PC-3 (cell line): ENCODE data around the gene CCDC82. TPM values are rescaled to one million over a fixed set of nuclear protein-coding genes. Genes with fewer than 3 reads are reported as not detected.

Experiments used
- ATAC-seq: fragments of 200-7000 bp; cut with Tn5 transposase; 2 replicates; pipeline ENCODE4 v1.9.1; 2020; ENCODE audit warnings: mild to moderate bottlenecking, moderate library complexity
- BruUV-seq: library from RNA; stranded (reverse); fragments of 400-500 nt; replicated peaks from 2 replicates; lab custom pipeline; 2021; lab: Mats Ljungman, UMichigan
- CTCF ChIA-PET: fragments of 300-600 bp; sonication (Branson Sonifier 250); formaldehyde crosslinking; loops from one replicate; lab custom pipeline; 2022; ENCODE audit warnings: antibody characterized with exemption; lab: Charles Lee
- POLR2A ChIA-PET: fragments of 300-600 bp; sonication (Branson Sonifier 250); formaldehyde crosslinking; loops from one replicate; lab custom pipeline; 2022; ENCODE audit warnings: antibody characterized with exemption; ENCODE audit not compliant: unreplicated experiment; lab: Charles Lee
- DNase-seq: peaks from one replicate; pipeline ENCODE4 v3.0.0-alpha.2; 2015
- H2AFZ ChIP-seq: fragments of 300-600 bp; sonication (generic); 2 replicates; pipeline ENCODE4 v1.6.0; 2016; ENCODE audit warnings: antibody characterized with exemption, low read length
- H3F3A ChIP-seq: fragments of 300-600 bp; sonication (generic); one replicate; pipeline ENCODE4 v1.6.0; 2017; ENCODE audit warnings: antibody characterized with exemption, low read length, control low read depth, mild to moderate bottlenecking; ENCODE audit not compliant: unreplicated experiment
- H3K27ac ChIP-seq: fragments of 300-600 bp; sonication (generic); 2 replicates; pipeline ENCODE4 v1.5.1; 2016; ENCODE audit warnings: mild to moderate bottlenecking, low read length
- H3K27me3 ChIP-seq: fragments of 300-600 bp; sonication (generic); 2 replicates; pipeline ENCODE4 v1.6.1; 2016; ENCODE audit warnings: low read length, mixed read lengths
- H3K36me3 ChIP-seq: fragments of 300-600 bp; sonication (generic); 2 replicates; pipeline ENCODE4 v1.6.1; 2016; ENCODE audit warnings: low read depth, mixed run types, low read length, mixed read lengths
- H3K4me1 ChIP-seq: fragments of 300-600 bp; sonication (generic); 2 replicates; pipeline ENCODE4 v1.5.1; 2016; ENCODE audit warnings: low read length; ENCODE audit not compliant: insufficient read depth
- H3K4me2 ChIP-seq: fragments of 300-600 bp; sonication (generic); 2 replicates; pipeline ENCODE4 v1.6.0; 2016; ENCODE audit warnings: low read length
- H3K4me3 ChIP-seq: fragments of 300-600 bp; sonication (generic); 2 replicates; pipeline ENCODE4 v1.5.1; 2016; ENCODE audit warnings: mild to moderate bottlenecking, low read length, mixed read lengths
- H3K79me2 ChIP-seq: fragments of 300-600 bp; sonication (generic); 2 replicates; pipeline ENCODE4 v1.6.1; 2017; ENCODE audit warnings: low read length, mixed read lengths
- H3K9ac ChIP-seq: fragments of 300-600 bp; sonication (generic); 2 replicates; pipeline ENCODE4 v1.6.0; 2016; ENCODE audit warnings: mild to moderate bottlenecking, low read length
- H3K9me2 ChIP-seq: fragments of 300-600 bp; sonication (generic); replicated peaks from 2 replicates; pipeline ENCODE4 v1.6.1; 2016; ENCODE audit warnings: mixed run types, low read length, mixed read lengths
- H3K9me3 ChIP-seq: fragments of 300-600 bp; sonication (generic); 2 replicates; pipeline ENCODE4 v1.6.1; 2016; ENCODE audit warnings: low read length, mixed read lengths
- H4K20me1 ChIP-seq: fragments of 300-600 bp; sonication (generic); 2 replicates; pipeline ENCODE4 v1.6.1; 2016; ENCODE audit warnings: low read length, mixed read lengths
- EZH2 ChIP-seq: fragments of 300-600 bp; sonication (generic); IDR thresholded peaks from one replicate; pipeline ENCODE4 v1.6.1; 2017; ENCODE audit warnings: antibody characterized with exemption, mild to moderate bottlenecking, low read length; ENCODE audit not compliant: unreplicated experiment
- EZH2phosphoT487 ChIP-seq: fragments of 300-600 bp; sonication (generic); IDR thresholded peaks from 2 replicates; pipeline ENCODE4 v1.6.1; 2018; ENCODE audit warnings: mild to moderate bottlenecking, antibody characterized with exemption, low read length, borderline replicate concordance
- intact Hi-C: fragments of 100-400 bp; cut with micrococcal nuclease; formaldehyde crosslinking; loops from 2 replicates; pipeline ENCODE4 v1.9.0; 2023
- total RNA-seq: library from RNA; depleted of rRNA; stranded (reverse); fragments of >200 nt; gene quantifications from 2 replicates; pipeline ENCODE4 v1.2.3, GENCODE V29; 2014
- TF ChIP-seq, protein P1 (sequence below): fragments of 300-600 bp; sonication (generic); conservative IDR thresholded peaks from 2 replicates; pipeline ENCODE4 v1.5.1; 2017; ENCODE audit warnings: antibody characterized with exemption, low read depth, mild to moderate bottlenecking, low read length

The CCDC82 gene
- total RNA-seq, 1 experiment from 2014 or later: 13.5 TPM

GRCh38 chr11:96367342-96367741 lies 22.4 kb downstream of the CCDC82 start:
- no TSS peak for BruUV-seq
- peaks cover 20% of the 10 kb centered on the region for H3K36me3 ChIP-seq
- no peak for TF ChIP-seq EZH2
- TF ChIP-seq, protein P1, sequence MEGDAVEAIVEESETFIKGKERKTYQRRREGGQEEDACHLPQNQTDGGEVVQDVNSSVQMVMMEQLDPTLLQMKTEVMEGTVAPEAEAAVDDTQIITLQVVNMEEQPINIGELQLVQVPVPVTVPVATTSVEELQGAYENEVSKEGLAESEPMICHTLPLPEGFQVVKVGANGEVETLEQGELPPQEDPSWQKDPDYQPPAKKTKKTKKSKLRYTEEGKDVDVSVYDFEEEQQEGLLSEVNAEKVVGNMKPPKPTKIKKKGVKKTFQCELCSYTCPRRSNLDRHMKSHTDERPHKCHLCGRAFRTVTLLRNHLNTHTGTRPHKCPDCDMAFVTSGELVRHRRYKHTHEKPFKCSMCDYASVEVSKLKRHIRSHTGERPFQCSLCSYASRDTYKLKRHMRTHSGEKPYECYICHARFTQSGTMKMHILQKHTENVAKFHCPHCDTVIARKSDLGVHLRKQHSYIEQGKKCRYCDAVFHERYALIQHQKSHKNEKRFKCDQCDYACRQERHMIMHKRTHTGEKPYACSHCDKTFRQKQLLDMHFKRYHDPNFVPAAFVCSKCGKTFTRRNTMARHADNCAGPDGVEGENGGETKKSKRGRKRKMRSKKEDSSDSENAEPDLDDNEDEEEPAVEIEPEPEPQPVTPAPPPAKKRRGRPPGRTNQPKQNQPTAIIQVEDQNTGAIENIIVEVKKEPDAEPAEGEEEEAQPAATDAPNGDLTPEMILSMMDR: no peak
- intact Hi-C loops: no loop called here
- no peak overlapping the region for H2AFZ ChIP-seq
- H3K9me3 ChIP-seq: no peaks in the 10 kb centered on the region; the same call in 1 of the 2 replicates
- no peaks in the 10 kb centered on the region for H3K79me2 ChIP-seq
- H3K4me3 ChIP-seq: no peak overlapping the region
- CTCF ChIA-PET: no interaction called here
- DNase-seq: no peak
- POLR2A ChIA-PET: no interaction called here
- H4K20me1 ChIP-seq: no peaks in the 10 kb centered on the region
- ATAC-seq: no peak
- H3K9ac ChIP-seq: no peak overlapping the region
- no peak overlapping the region for H3K27ac ChIP-seq
- H3F3A ChIP-seq: no peaks in the 10 kb centered on the region
- no peaks in the 10 kb centered on the region for H3K4me1 ChIP-seq
- no peak overlapping the region for H3K4me2 ChIP-seq
- no peaks in the 10 kb centered on the region for H3K27me3 ChIP-seq
- H3K9me2 ChIP-seq: no peaks in the 10 kb centered on the region

DNA sequence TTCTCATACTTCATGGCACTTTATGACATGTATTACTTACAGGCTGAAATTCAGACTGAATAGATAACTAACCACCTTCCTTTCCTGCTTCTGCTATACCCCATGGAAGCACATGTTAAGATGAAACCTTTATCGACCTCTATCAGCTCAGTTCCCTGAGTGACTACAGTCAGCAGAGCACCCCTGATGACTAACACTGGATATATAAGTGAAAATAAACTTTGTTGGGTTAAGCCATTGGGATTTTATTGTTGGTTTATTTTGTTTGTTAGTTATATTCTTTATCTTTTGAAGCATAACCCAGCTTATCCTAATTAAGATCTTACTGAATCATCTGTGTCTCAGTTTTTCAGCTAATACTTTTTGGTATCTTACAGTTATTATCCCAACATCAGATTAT lies 23.7 kb downstream of the CCDC82 start:
- Histone ChIP-seq H3K4me2 (no peak overlapping the region), H3K4me3 (no peak overlapping the region), H3K27me3 (no peaks in the 10 kb centered on the region), H3K9me3 (no peaks in the 10 kb centered on the region; the same call in 1 of the 2 replicates), H3K79me2 (no peaks in the 10 kb centered on the region), H3K9ac (no peak overlapping the region), H3K27ac (no peak overlapping the region), H4K20me1 (no peaks in the 10 kb centered on the region), H3K4me1 (no peaks in the 10 kb centered on the region), H2AFZ (no peak overlapping the region), H3K9me2 (no peaks in the 10 kb centered on the region), H3F3A (no peaks in the 10 kb centered on the region), H3K36me3 (peaks cover 20% of the 10 kb centered on the region)
- ChIA-PET POLR2A (no interaction called here), CTCF (no interaction called here)
- intact Hi-C loops: no loop called here
- ATAC-seq: 0 out of 2 replicates have a peak, but pooled peaks have one; percentile 33
- no peak for DNase-seq
- BruUV-seq: no TSS peak
- TF ChIP-seq, protein P1: no peak
- TF ChIP-seq EZH2 (no peak), EZH2phosphoT487 (no peak)

- Histone ChIP-seq H2AFZ (no peak overlapping the region), H3K9me2 (no peaks in the 10 kb centered on the region), H3K4me2 (no peak overlapping the region), H3K79me2 (no peaks in the 10 kb centered on the region), H3K27me3 (no peaks in the 10 kb centered on the region), H3K27ac (no peak overlapping the region), H3K9ac (no peak overlapping the region), H3K4me1 (no peaks in the 10 kb centered on the region), H3K9me3 (no peaks in the 10 kb centered on the region; the same call in 1 of the 2 replicates), H4K20me1 (no peaks in the 10 kb centered on the region), H3K4me3 (no peak overlapping the region), H3F3A (no peaks in the 10 kb centered on the region), H3K36me3 (peaks cover 16% of the 10 kb centered on the region)
- TF ChIP-seq, protein P1: no peak
- TF ChIP-seq EZH2 (no peak), EZH2phosphoT487 (no peak)
- no peak for ATAC-seq
- ChIA-PET CTCF (no interaction called here), POLR2A (no interaction called here)
- intact Hi-C loops: no loop called here
- DNase-seq: no peak
- BruUV-seq: no TSS peak
Observed at GRCh38 chr11:96365493-96365892, 24.2 kb downstream of the CCDC82 start.
